ENCODE results near the gene ARHGEF11. TPM values are rescaled to one million over a fixed set of nuclear protein-coding genes. Genes with fewer than 3 reads are reported as not detected.

The ARHGEF11 gene
- total RNA-seq, 1 donor from 2014 or later, result 24.0 TPM

GRCh38 chr1:156941675-156942074 lies 103.9 kb downstream of the ARHGEF11 start:
- Histone ChIP-seq H3K4me1 (ENCODE audit: control insufficient read depth in 3 of 3, insufficient read depth in 3 of 3, low read length in 3 of 3) (no peaks in the 10 kb centered on the region), H3K27me3 (ENCODE audit: control insufficient read depth in 3 of 3, insufficient read depth in 3 of 3, low read length in 3 of 3) (no peaks in the 10 kb centered on the region), H3K36me3 (ENCODE audit: control insufficient read depth in 3 of 3, insufficient read depth in 3 of 3, low read length in 3 of 3) (peaks cover 84 to 97% (median 93%) of the 10 kb centered on the region in 3 donors), H3K9ac (ENCODE audit: low read depth in 1 of 3, low read length in 3 of 3) (no peak overlapping the region), H3K27ac (ENCODE audit: low read depth, low read length) (no peak overlapping the region), H3K4me3 (ENCODE audit: low read length in 3 of 3) (no peak overlapping the region), H3K9me3 (ENCODE audit: control insufficient read depth in 3 of 3, low read length in 3 of 3) (no peaks in the 10 kb centered on the region)

- H3K9ac ChIP-seq (ENCODE audit: low read depth in 1 of 3, low read length in 3 of 3), result no peak overlapping the region
- no peaks in the 10 kb centered on the region for H3K9me3 ChIP-seq (ENCODE audit: control insufficient read depth in 3 of 3, low read length in 3 of 3)
- no peaks in the 10 kb centered on the region for H3K4me1 ChIP-seq (ENCODE audit: control insufficient read depth in 3 of 3, insufficient read depth in 3 of 3, low read length in 3 of 3)
- H3K27me3 ChIP-seq (ENCODE audit: control insufficient read depth in 3 of 3, insufficient read depth in 3 of 3, low read length in 3 of 3), result no peaks in the 10 kb centered on the region
- H3K36me3 ChIP-seq (ENCODE audit: control insufficient read depth in 3 of 3, insufficient read depth in 3 of 3, low read length in 3 of 3), result peaks cover 78 to 94% (median 90%) of the 10 kb centered on the region in 3 donors
- no peak overlapping the region for H3K27ac ChIP-seq (ENCODE audit: low read depth, low read length)
- no peak overlapping the region for H3K4me3 ChIP-seq (ENCODE audit: low read length in 3 of 3)
Measured at GRCh38 chr1:156939786-156940334, 105.7 kb downstream of the ARHGEF11 start.

DNA sequence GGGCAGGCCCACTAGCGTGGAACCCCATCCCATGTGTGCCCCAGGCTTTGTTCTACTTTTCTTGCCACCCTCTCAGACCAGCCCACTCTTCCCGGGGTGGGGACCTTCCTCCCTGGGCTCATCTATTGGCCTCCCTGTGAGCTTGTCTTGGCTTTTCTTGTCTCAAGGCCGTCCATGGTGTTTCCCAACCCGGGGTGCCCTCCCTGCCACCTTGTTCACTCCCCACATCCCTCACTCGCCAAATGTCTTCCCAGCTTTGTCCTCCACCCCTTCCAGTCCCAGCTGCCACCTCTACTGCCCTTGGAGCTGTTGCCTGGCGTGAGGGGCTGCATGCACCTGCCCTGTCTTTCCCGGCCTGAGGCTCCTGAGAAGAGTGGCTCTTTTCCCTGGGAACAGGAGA lies 106.7 kb downstream of the ARHGEF11 start:
- H3K36me3 ChIP-seq (ENCODE audit: control insufficient read depth in 3 of 3, insufficient read depth in 3 of 3, low read length in 3 of 3), result peaks cover 68 to 84% (median 83%) of the 10 kb centered on the region in 3 donors
- H3K9me3 ChIP-seq (ENCODE audit: control insufficient read depth in 3 of 3, low read length in 3 of 3), result no peaks in the 10 kb centered on the region
- H3K9ac ChIP-seq (ENCODE audit: low read depth in 1 of 3, low read length in 3 of 3), result no peak overlapping the region
- H3K4me3 ChIP-seq (ENCODE audit: low read length in 3 of 3), result no peak overlapping the region
- no peak overlapping the region for H3K27ac ChIP-seq (ENCODE audit: low read depth, low read length)
- no peaks in the 10 kb centered on the region for H3K27me3 ChIP-seq (ENCODE audit: control insufficient read depth in 3 of 3, insufficient read depth in 3 of 3, low read length in 3 of 3)
- H3K4me1 ChIP-seq (ENCODE audit: control insufficient read depth in 3 of 3, insufficient read depth in 3 of 3, low read length in 3 of 3), result no peaks in the 10 kb centered on the region

- H3K27me3 ChIP-seq (ENCODE audit: control insufficient read depth in 3 of 3, insufficient read depth in 3 of 3, low read length in 3 of 3), result no peaks in the 10 kb centered on the region
- peaks cover 63 to 78% (median 75%) of the 10 kb centered on the region in 3 donors for H3K36me3 ChIP-seq (ENCODE audit: control insufficient read depth in 3 of 3, insufficient read depth in 3 of 3, low read length in 3 of 3)
- no peaks in the 10 kb centered on the region for H3K9me3 ChIP-seq (ENCODE audit: control insufficient read depth in 3 of 3, low read length in 3 of 3)
Measured at GRCh38 chr1:156937883-156938282, 107.7 kb downstream of the ARHGEF11 start.

DNA sequence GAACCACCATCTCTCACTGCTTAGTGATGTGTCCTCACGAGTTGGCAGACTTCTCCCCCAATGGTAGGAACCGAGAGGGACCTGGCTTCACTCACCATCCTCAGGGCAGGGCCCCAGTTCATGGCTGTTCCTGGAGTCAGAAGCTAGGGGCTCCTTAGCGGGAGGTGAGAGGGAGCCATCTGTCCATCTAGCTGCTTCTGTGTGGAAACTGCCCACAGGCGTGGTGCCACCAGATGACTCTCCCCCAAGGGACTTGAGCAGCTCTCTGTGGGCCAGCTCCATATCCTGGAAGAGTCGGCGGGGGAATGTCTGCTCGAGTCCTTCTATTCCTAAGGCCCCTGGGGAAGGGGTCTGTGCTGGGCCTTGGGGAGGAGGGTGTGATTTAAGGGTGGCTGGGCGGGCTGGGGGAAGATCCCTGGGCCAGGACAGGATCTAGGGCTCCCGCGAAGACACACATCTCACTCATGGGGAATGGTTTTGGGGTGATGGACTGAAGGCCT lies 108.8 kb downstream of the ARHGEF11 start:
- H3K36me3 ChIP-seq (ENCODE audit: control insufficient read depth in 3 of 3, insufficient read depth in 3 of 3, low read length in 3 of 3), result peaks cover 53 to 68% (median 64%) of the 10 kb centered on the region in 3 donors
- H3K4me1 ChIP-seq (ENCODE audit: control insufficient read depth in 3 of 3, insufficient read depth in 3 of 3, low read length in 3 of 3), result peaks cover 0 to 4% (median 3%) of the 10 kb centered on the region in 3 donors

More at GRCh38 chr1:156937883-156938282, 107.7 kb downstream of the ARHGEF11 start:
- Histone ChIP-seq H3K4me3 (ENCODE audit: low read length in 3 of 3) (no peak overlapping the region), H3K4me1 (ENCODE audit: control insufficient read depth in 3 of 3, insufficient read depth in 3 of 3, low read length in 3 of 3) (no peaks in the 10 kb centered on the region), H3K9ac (ENCODE audit: low read depth in 1 of 3, low read length in 3 of 3) (no peak overlapping the region), H3K27ac (ENCODE audit: low read depth, low read length) (no peak overlapping the region)

GRCh38 chr1:156936191-156936590 lies 109.4 kb downstream of the ARHGEF11 start:
- no peaks in the 10 kb centered on the region for H3K9me3 ChIP-seq (ENCODE audit: control insufficient read depth in 3 of 3, low read length in 3 of 3)
- H3K4me3 ChIP-seq (ENCODE audit: low read length in 3 of 3), result no peak overlapping the region
- H3K36me3 ChIP-seq (ENCODE audit: control insufficient read depth in 3 of 3, insufficient read depth in 3 of 3, low read length in 3 of 3), result peaks cover 47 to 62% (median 58%) of the 10 kb centered on the region in 3 donors

More for the DNA sequence above, 108.8 kb downstream of the ARHGEF11 start:
- Histone ChIP-seq H3K9ac (ENCODE audit: low read depth in 1 of 3, low read length in 3 of 3) (no peak overlapping the region), H3K27ac (ENCODE audit: low read depth, low read length) (no peak overlapping the region), H3K9me3 (ENCODE audit: control insufficient read depth in 3 of 3, low read length in 3 of 3) (no peaks in the 10 kb centered on the region), H3K4me3 (ENCODE audit: low read length in 3 of 3) (no peak overlapping the region), H3K27me3 (ENCODE audit: control insufficient read depth in 3 of 3, insufficient read depth in 3 of 3, low read length in 3 of 3) (no peaks in the 10 kb centered on the region)

GRCh38 chr1:156935505-156936128 lies 109.9 kb downstream of the ARHGEF11 start:
- no peaks in the 10 kb centered on the region for H3K9me3 ChIP-seq (ENCODE audit: control insufficient read depth in 3 of 3, low read length in 3 of 3)
- peaks cover 0 to 5% (median 1%) of the 10 kb centered on the region in 3 donors for H3K27me3 ChIP-seq (ENCODE audit: control insufficient read depth in 3 of 3, insufficient read depth in 3 of 3, low read length in 3 of 3)
- H3K27ac ChIP-seq (ENCODE audit: low read depth, low read length), result no peak overlapping the region
- no peak overlapping the region for H3K4me3 ChIP-seq (ENCODE audit: low read length in 3 of 3)
- peaks cover 5 to 8% (median 6%) of the 10 kb centered on the region in 3 donors for H3K4me1 ChIP-seq (ENCODE audit: control insufficient read depth in 3 of 3, insufficient read depth in 3 of 3, low read length in 3 of 3)
- no peak overlapping the region for H3K9ac ChIP-seq (ENCODE audit: low read depth in 1 of 3, low read length in 3 of 3)
- H3K36me3 ChIP-seq (ENCODE audit: control insufficient read depth in 3 of 3, insufficient read depth in 3 of 3, low read length in 3 of 3), result peaks cover 42 to 57% (median 53%) of the 10 kb centered on the region in 3 donors

More at GRCh38 chr1:156936191-156936590, 109.4 kb downstream of the ARHGEF11 start:
- Histone ChIP-seq H3K4me1 (ENCODE audit: control insufficient read depth in 3 of 3, insufficient read depth in 3 of 3, low read length in 3 of 3) (peaks cover 4 to 8% (median 5%) of the 10 kb centered on the region in 3 donors), H3K9ac (ENCODE audit: low read depth in 1 of 3, low read length in 3 of 3) (no peak overlapping the region), H3K27me3 (ENCODE audit: control insufficient read depth in 3 of 3, insufficient read depth in 3 of 3, low read length in 3 of 3) (no peaks in the 10 kb centered on the region), H3K27ac (ENCODE audit: low read depth, low read length) (no peak overlapping the region)

- Histone ChIP-seq H3K4me1 (ENCODE audit: control insufficient read depth in 3 of 3, insufficient read depth in 3 of 3, low read length in 3 of 3) (peaks cover 5 to 8% (median 6%) of the 10 kb centered on the region in 3 donors), H3K4me3 (ENCODE audit: low read length in 3 of 3) (no peak overlapping the region), H3K27me3 (ENCODE audit: control insufficient read depth in 3 of 3, insufficient read depth in 3 of 3, low read length in 3 of 3) (peaks cover 15 to 18% (median 16%) of the 10 kb centered on the region in 3 donors), H3K27ac (ENCODE audit: low read depth, low read length) (no peak overlapping the region), H3K36me3 (ENCODE audit: control insufficient read depth in 3 of 3, insufficient read depth in 3 of 3, low read length in 3 of 3) (peaks cover 17 to 33% (median 29%) of the 10 kb centered on the region in 3 donors), H3K9me3 (ENCODE audit: control insufficient read depth in 3 of 3, low read length in 3 of 3) (no peaks in the 10 kb centered on the region), H3K9ac (ENCODE audit: low read depth in 1 of 3, low read length in 3 of 3) (no peak overlapping the region)
Measured at GRCh38 chr1:156933136-156933535, 112.4 kb downstream of the ARHGEF11 start.

- Histone ChIP-seq H3K27ac (ENCODE audit: low read depth, low read length) (no peak overlapping the region), H3K36me3 (ENCODE audit: control insufficient read depth in 3 of 3, insufficient read depth in 3 of 3, low read length in 3 of 3) (peaks cover 10 to 23% (median 19%) of the 10 kb centered on the region in 3 donors), H3K4me1 (ENCODE audit: control insufficient read depth in 3 of 3, insufficient read depth in 3 of 3, low read length in 3 of 3) (peaks cover 9 to 18% (median 15%) of the 10 kb centered on the region in 3 donors), H3K9me3 (ENCODE audit: control insufficient read depth in 3 of 3, low read length in 3 of 3) (no peaks in the 10 kb centered on the region), H3K9ac (ENCODE audit: low read depth in 1 of 3, low read length in 3 of 3) (no peak overlapping the region), H3K27me3 (ENCODE audit: control insufficient read depth in 3 of 3, insufficient read depth in 3 of 3, low read length in 3 of 3) (peaks cover 24 to 28% (median 25%) of the 10 kb centered on the region in 3 donors), H3K4me3 (ENCODE audit: low read length in 3 of 3) (peak overlapping the region in 1 of 3 donors; percentile 6)
Measured at GRCh38 chr1:156931974-156932710, 113.4 kb downstream of the ARHGEF11 start.

Data from skeletal muscle tissue (tissue), 4 donors.